ENCODE results near the gene TFG. TPM values are rescaled to one million over a fixed set of nuclear protein-coding genes. Genes with fewer than 3 reads are reported as not detected.

TFG gene
- total RNA-seq, 2 donors from 2014 or later = 46.1 to 55.8 TPM

GRCh38 chr3:100681496-100681895 lies 27.8 kb upstream of the TFG start:
- Histone ChIP-seq H3K36me3 (replicated peaks in 1 of 2; ENCODE audit: insufficient read depth in 1 of 2, low read depth in 2 of 2) (no peaks in the 10 kb centered on the region), H3K4me3 (no peak overlapping the region), H3K27ac (no peak overlapping the region), H3K9me3 (no peaks in the 10 kb centered on the region), H3K27me3 (no peaks in the 10 kb centered on the region), H3K4me1 (no peaks in the 10 kb centered on the region)
- intact Hi-C loops (cut with DNase I) = no loop called here
- DNase-seq (no peak), ATAC-seq (no peak)
- WGBS, 2 donors = 69 to 77% methylated on average over 1 of the region's 1 CpG
- TF ChIP-seq CTCF (IDR thresholded peaks at IDR 0.05) = no peak

- intact Hi-C loops (cut with DNase I) = no loop called here
- 69% methylated on average over 14 to 39 of the region's 41 CpGs for WGBS, 2 donors
- peak; percentile 53 for ATAC-seq
These were observed 27.0 kb upstream of the TFG start for GRCh38 chr3:100682056-100682853.

GRCh38 chr3:100682854-100683760 lies 26.2 kb upstream of the TFG start:
- DNase-seq = no peak
- 74 to 82% methylated on average over 10 to 18 of the region's 18 CpGs for WGBS, 2 donors

More at GRCh38 chr3:100682056-100682853, 27.0 kb upstream of the TFG start:
- Histone ChIP-seq H3K36me3 (replicated peaks in 1 of 2; ENCODE audit: insufficient read depth in 1 of 2, low read depth in 2 of 2) (no peaks in the 10 kb centered on the region), H3K4me3 (no peak overlapping the region), H3K27me3 (no peaks in the 10 kb centered on the region), H3K27ac (no peak overlapping the region), H3K9me3 (no peaks in the 10 kb centered on the region), H3K4me1 (no peaks in the 10 kb centered on the region)
- no peak for DNase-seq
- TF ChIP-seq POLR2A (IDR thresholded peaks at IDR 0.05) = no peak

GRCh38 chr3:100693225-100693624 lies 16.1 kb upstream of the TFG start:
- H3K36me3 ChIP-seq (replicated peaks in 1 of 2; ENCODE audit: insufficient read depth in 1 of 2, low read depth in 2 of 2) = no peaks in the 10 kb centered on the region
- no peak overlapping the region for H3K4me3 ChIP-seq
- H3K27me3 ChIP-seq = no peaks in the 10 kb centered on the region
- no peak overlapping the region for H3K27ac ChIP-seq
- TF ChIP-seq CTCF (IDR thresholded peaks at IDR 0.05) (no peak), POLR2A (IDR thresholded peaks at IDR 0.05) (no peak)
- intact Hi-C loops (cut with DNase I) = no loop called here
- DNase-seq (no peak), ATAC-seq (no peak)
- no peaks in the 10 kb centered on the region for H3K4me1 ChIP-seq
- H3K9me3 ChIP-seq = no peaks in the 10 kb centered on the region

More at GRCh38 chr3:100682854-100683760, 26.2 kb upstream of the TFG start:
- Histone ChIP-seq H3K27ac (no peak overlapping the region), H3K9me3 (no peaks in the 10 kb centered on the region), H3K36me3 (replicated peaks in 1 of 2; ENCODE audit: insufficient read depth in 1 of 2, low read depth in 2 of 2) (no peaks in the 10 kb centered on the region), H3K4me3 (no peak overlapping the region), H3K4me1 (no peaks in the 10 kb centered on the region), H3K27me3 (no peaks in the 10 kb centered on the region)
- TF ChIP-seq POLR2A (IDR thresholded peaks at IDR 0.05) (no peak), CTCF (IDR thresholded peaks at IDR 0.05) (no peak)
- no peak for ATAC-seq
- intact Hi-C loops (cut with DNase I) = no loop called here

- no peaks in the 10 kb centered on the region for H3K36me3 ChIP-seq (replicated peaks in 1 of 2; ENCODE audit: insufficient read depth in 1 of 2, low read depth in 2 of 2)
- DNase-seq = no peak
- H3K4me3 ChIP-seq = no peak overlapping the region
- 64 to 69% methylated on average over 2 of the region's 2 CpGs for WGBS, 2 donors
- no peak for ATAC-seq
- H3K4me1 ChIP-seq = no peaks in the 10 kb centered on the region
- no peak overlapping the region for H3K27ac ChIP-seq
- TF ChIP-seq CTCF (IDR thresholded peaks at IDR 0.05) = no peak
- no peak for TF ChIP-seq POLR2A (IDR thresholded peaks at IDR 0.05)
- H3K27me3 ChIP-seq = no peaks in the 10 kb centered on the region
- intact Hi-C loops (cut with DNase I) = no loop called here
- H3K9me3 ChIP-seq = no peaks in the 10 kb centered on the region
These were observed 13.6 kb upstream of the TFG start for GRCh38 chr3:100695696-100696095.

Measured in body of pancreas (tissue), 4 donors.